Vagina (tissue), 2 donors: ENCODE data around the gene SPOCK3.

ENCODE experiments used
- POLR2A ChIP-seq, 2 donors: fragments of 450-650 bp; IDR thresholded peaks; one replicate each; pipeline ENCODE4 v1.6.1; 2017; ENCODE audit warnings: antibody characterized with exemption in 2 of 2, mild to moderate bottlenecking in 2 of 2, moderate library complexity in 2 of 2
- POLR2AphosphoS5 ChIP-seq, 2 donors: sonication (generic); formaldehyde crosslinking; IDR thresholded peaks; one replicate each; pipeline ENCODE4 v1.9.0; 2017; ENCODE audit warnings: antibody characterized with exemption in 2 of 2, mild to moderate bottlenecking in 2 of 2, low read depth in 1 of 2; ENCODE audit not compliant: insufficient read depth in 1 of 2
- TF ChIP-seq, protein P1 (sequence below), 3 experiments: fragments of 450-650 bp in 2 of 3; fragments of 200-600 bp in 1 of 3; sonication (generic) in 1 of 3; IDR thresholded peaks; one replicate each; pipeline ENCODE4 v1.5.1; 2017 to 2019; ENCODE audit warnings: antibody characterized with exemption in 3 of 3, mild to moderate bottlenecking in 2 of 3, moderate library complexity in 2 of 3

DNA sequence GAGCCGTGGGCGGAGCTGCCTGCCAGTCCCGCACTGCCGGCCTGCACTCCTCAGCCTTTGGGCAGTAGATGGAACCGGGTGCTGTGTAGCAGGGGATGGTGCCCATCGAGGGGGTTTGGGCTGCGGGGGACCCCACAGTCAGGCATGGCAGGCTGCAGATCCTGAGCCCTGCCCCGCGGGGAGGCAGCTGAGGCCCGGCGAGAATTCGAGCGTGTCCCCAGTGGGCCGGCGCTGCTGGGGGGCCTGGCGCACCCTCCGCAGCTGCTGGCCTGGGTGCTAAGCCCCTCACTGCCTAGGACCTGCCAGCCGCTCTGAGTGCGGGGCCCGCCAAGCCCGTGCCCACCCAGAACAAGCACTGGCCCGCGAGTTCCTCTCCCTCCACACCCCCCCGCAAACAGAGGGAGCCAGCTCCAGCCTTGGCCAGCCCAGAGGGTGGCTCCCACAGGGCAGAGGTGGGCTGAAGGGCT lies 391.5 kb downstream of the SPOCK3 start:
- TF ChIP-seq, protein P1, sequence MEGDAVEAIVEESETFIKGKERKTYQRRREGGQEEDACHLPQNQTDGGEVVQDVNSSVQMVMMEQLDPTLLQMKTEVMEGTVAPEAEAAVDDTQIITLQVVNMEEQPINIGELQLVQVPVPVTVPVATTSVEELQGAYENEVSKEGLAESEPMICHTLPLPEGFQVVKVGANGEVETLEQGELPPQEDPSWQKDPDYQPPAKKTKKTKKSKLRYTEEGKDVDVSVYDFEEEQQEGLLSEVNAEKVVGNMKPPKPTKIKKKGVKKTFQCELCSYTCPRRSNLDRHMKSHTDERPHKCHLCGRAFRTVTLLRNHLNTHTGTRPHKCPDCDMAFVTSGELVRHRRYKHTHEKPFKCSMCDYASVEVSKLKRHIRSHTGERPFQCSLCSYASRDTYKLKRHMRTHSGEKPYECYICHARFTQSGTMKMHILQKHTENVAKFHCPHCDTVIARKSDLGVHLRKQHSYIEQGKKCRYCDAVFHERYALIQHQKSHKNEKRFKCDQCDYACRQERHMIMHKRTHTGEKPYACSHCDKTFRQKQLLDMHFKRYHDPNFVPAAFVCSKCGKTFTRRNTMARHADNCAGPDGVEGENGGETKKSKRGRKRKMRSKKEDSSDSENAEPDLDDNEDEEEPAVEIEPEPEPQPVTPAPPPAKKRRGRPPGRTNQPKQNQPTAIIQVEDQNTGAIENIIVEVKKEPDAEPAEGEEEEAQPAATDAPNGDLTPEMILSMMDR (IDR thresholded peaks at IDR 0.05): no peak
- no peak for TF ChIP-seq POLR2AphosphoS5 (IDR thresholded peaks at IDR 0.05; ENCODE audit: insufficient read depth in 1 of 2, low read depth in 1 of 2)
- no peak for TF ChIP-seq POLR2A (IDR thresholded peaks at IDR 0.05)
